Measurements from ENCODE around the gene LDLRAD4.

The LDLRAD4 gene

DNA sequence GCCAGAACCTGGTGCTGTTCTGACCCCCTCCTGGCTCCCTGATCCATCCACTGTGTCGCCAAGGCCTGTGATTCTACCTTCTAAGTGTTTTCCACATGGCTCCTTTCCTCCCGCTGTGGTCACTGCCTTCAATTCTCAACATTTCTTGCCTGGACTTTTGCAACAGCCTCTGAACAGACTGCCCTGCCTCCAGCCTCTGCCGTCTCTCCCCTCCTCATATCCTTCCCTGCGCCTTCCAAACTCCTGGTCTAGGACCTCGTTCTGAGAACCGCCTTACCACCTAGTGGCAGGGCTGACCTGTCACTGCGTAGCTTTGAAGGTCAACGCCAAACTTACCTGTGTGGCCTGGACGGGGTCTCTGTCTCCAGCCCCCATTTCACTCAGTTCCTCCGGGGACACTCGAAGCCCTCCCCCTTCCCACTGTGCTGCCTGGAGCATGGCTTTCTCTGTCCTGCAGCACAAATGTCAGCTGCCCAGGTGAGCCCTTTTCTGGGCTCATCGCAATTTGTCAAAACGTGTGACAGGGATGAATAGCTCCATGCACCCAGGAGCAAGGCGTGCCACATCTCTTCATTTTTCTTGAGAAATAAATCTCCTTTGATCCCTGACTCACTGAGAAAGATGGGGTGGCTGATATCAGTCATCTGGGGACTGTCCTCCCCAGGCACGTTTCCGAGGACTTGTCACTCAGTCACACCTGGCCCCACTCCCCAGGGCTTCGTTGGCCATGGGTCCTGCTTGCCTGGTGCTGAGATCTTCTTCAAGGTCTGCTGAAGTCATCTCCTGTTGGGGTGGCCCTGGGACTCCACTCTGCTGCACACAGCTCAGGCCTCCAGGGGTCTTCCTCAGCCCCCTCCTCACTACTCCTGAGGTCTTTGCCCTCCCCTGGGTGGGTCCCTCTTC is 46.7 kb downstream of the LDLRAD4 start:
- no peak for DNase-seq (ENCODE audit: low read depth, low spot score)

DNA sequence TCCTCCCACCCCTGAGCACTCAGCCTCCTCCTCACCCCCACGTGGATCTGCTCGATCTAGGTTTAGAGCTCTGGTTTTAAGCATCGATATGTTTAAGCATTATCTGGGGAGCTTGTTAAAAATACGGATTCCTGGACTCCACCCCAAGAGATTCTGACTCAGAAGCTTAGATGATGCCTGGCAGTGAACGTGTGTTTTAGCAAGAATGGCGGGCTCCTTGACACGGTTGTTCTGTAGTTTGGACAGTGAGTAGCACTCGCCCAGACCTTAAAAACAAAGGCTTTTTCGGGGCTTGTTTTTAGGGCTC is 47.3 kb downstream of the LDLRAD4 start:
- DNase-seq (ENCODE audit: low read depth, low spot score), result no peak

DNA sequence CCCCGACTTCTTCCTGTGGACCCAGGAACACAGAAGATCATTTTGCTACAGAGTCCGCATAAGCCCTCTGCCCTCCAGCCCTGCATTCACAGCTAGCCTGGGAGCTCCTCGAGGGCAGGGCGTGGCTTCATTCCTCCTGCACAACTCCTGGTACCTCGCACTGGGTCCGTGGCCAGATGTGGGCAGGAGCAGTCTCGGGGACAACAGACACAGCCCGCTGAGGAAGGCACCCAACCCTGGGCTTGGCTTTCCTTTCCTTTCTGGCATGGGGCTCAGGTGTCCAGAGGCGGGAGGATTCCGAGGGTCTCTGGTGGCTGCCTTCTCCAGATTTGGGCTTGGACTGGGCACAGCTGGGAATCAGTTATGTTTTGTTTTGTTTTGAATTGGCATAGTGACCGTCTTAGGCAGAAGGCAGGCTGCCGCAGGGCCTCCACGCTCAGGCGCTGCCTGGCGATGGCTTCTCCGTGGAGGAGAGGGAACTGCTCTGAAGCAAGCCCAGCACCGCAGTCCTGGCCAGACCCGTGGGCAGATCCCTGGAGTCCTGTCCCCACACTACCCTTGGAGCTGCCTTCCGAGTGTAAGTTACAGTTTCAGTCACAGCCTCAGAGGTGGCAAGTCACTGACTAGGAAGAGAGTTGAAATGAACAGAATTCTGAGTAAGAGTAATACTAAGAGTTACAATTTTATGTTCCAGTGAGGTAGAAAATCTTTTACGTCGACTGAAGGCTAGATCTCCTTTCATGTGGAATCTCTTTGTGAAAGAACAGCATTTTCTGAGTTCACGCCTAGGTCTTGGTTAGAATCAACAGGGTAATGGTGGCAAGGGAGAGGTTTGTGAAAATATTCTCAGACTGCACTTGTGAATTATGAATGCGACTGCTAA is 47.9 kb downstream of the LDLRAD4 start:
- peak; percentile 72 for DNase-seq (ENCODE audit: low read depth, low spot score)

DNA sequence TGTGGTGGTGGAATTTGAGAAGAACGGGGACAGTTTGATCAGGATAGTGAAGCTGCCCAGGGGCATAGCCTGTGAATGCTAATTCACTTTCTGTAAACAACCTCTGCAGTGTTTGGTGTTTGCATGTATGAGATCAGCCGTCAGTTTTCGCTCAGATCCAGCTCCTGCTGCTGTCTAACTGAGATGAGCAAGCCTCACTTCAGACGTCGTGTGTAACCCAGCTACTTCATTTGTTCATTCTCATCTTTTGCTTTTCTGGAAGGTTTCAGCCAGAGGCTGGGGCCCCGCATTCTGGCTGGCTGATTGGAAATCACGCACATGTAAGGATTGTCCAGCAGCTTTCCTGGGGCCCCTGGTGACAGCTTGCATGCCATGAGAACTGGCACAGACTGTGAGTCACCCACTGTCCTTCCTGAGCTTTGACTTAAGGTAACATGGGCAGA is 48.9 kb downstream of the LDLRAD4 start:
- DNase-seq (ENCODE audit: low read depth, low spot score), result peak; percentile 48

DNA sequence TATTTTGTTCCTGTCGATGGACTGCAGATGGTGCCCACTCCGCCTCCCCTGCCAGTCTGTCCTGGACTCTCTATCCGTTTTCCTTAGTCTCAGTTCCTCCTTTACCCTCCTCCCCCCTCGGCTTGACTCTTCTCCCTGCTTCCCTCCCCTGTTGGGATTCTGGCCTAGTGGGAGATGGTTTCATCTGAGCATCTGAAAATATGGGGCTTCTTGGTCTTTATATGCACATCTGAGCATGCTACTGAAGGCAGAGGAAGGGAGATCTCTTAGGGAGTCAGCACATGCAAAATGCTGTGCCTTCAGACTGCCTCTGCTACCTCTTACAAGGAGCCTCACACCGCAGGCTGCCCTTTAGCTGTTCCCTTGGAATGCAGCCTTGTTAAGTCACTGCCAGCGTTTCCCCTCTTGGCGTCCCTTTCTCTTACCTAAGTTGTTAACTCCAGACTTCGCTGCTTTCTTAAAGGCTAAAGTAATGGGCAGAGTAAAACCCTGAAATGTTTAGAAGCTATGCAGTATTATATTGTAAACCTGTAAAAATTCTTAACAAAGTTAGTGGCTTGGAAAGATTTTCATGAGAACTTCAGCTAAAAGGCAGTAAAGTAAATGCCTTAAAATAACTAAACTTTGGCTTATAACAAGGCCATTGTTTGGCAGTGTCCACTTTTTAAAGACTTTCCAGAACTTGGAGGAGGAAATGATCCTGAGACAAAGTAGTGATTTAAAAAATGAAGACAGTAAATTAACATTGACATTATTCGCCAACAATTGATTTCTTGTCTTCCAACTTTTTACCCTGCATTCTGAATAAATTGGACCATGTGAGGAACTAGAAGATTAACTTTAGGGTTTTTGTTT is 49.8 kb downstream of the LDLRAD4 start:
- DNase-seq (ENCODE audit: low read depth, low spot score), result peak; percentile 77

DNA sequence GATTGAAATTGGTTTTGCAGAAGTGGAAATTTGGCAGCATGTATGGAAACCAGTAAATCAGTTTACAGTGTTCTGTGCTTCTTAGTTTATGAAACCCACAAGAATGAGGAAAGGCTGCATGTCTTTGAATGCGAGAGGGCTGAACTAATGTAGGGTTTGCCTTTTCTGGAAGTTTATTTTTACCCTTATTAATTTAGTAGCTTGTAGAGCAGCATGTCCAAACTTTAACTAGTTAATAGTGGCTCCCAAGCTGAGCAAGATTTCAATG is 50.4 kb downstream of the LDLRAD4 start:
- DNase-seq (ENCODE audit: low read depth, low spot score), result no peak

DNA sequence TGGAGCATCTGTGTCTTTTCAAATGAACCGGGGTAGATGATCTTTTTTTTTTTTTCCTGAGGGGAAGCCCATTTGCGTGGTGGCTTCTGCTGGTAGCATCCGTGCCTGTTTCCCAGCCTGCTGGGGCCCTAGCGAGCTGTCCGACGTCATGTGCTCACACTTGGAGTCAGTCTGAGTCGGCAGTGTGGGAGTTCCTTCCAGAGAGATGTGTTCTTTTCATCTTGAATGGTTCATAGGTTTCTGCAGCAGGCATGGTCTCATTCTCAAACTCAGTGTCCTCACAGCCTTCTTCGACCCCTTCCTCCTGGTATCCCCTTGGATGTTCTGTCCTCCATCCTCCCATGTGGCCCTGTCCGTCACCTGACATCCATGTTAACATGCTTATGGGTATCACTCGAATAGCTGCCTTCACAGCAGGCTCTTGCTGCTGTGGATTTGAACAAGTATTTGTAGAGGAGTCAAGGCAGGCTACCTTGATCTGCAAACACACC is 51.0 kb downstream of the LDLRAD4 start:
- no peak for DNase-seq (ENCODE audit: low read depth, low spot score)

DNA sequence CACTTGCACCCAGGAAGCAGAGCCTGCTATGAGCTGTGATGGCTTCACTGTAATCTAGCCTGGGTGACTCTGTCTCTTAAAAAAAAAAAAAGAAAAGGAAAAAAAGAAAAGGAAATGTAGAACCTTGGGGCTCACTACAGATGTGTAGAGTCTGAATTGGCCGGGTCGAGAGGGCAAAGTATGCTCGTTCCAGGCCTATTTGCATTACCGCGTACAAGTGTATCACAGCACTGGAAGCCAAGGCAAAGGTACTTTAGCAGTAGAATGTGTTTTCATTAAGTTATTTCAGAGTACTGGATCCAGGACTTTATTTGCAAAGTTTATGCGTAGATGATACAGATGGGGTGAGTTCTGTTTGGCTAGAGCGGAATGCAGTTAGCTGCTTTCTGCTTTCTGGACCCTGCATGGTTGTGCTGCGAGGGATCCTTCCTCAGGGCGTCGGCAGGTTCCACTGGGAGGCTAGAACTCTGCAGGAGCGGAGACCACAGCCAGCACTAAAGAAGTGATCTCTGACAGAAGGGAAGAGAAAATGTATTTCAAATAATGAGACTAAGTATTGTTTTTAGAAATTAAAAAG is 51.8 kb downstream of the LDLRAD4 start:
- DNase-seq (ENCODE audit: low read depth, low spot score), result no peak

DNA sequence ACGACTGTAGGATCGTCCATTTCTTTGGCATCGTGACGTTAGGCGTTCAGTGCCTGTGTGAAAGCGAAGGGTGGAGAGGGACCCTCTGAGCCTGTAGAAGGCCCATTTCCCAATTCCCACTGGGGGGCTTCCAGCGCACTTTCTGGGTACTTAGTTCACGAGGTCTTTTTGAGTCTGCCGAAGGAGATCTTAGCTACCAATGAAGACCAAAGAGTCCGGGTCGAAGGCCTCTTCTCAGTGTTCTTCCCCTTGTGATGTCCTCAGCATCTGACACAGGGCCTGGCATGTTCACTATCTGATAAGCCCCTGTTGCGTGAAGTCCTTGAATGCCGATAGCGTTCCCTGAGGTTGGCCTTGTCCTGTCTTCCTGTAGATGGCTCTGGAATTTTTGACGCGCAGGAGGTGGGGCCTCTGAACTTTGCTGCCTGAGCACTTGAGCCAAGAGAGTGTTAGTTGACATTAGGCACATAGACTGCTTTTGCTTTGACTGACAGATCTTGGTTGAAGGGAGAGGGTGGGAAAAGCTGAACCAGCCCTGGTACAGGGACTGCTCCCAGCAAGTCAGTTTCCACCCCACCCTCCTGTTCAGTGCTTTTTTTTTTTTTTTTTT is 52.8 kb downstream of the LDLRAD4 start:
- DNase-seq (ENCODE audit: low read depth, low spot score), result peak; percentile 24

DNA sequence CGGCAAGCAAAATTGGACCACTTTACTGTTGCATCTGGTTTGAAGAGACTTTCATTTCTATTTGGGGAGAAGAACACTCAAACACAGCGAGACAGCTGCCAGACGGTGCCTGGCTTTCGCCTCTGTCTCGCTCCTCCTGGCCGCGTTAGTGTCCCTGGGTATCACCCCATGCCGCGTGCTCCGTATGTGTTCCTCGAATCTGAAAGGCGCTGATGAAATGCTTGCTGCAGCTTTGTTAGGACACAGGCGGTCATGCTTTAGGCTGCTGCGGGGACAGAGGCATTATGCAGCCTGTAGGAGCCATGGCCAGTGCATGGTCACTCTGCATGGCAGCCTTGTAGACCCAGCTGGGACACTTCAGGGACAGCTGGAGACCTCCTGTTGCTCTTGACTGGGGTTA is 53.9 kb downstream of the LDLRAD4 start:
- DNase-seq (ENCODE audit: low read depth, low spot score), result no peak

DNA sequence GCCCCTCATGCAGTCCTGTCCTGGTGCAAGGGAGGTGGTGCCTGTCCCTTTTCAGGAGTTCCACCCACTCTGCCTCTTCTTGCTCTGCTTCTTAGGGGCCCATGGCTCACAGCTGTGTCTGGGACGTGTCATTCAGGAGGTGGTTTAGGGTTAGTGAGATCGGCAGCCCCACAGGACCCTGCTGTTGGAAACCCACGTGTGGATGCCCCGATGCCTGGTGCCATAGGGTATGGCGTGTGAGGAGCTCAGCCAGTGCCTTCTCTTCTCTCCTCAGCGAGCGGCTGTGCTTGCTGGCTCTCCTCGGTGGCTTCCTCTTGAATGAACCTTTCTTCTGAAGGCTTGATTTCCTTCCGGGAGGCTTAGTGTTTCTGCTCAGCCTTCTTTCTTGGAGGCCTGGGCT is 55.2 kb downstream of the LDLRAD4 start:
- no peak for DNase-seq (ENCODE audit: low read depth, low spot score)

DNA sequence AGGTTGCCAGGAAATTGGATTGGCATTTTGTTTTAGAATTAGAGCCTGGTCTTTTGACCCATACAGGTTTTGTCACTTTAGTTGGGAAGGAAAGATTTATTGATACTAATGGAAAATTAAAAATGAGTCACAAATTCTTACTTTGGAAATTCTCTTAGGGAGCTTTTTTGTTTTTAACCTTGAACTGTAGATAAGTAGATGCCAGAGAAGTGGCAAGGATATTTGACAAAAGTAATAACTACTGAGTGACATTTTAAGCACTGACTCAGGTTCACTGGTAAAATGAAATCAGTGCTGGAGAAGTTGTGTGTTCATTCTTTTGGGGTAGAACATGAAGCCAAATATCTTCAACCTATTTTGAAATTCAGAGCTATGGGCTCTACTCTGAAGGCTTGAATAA is 56.5 kb downstream of the LDLRAD4 start:
- DNase-seq (ENCODE audit: low read depth, low spot score), result no peak

DNA sequence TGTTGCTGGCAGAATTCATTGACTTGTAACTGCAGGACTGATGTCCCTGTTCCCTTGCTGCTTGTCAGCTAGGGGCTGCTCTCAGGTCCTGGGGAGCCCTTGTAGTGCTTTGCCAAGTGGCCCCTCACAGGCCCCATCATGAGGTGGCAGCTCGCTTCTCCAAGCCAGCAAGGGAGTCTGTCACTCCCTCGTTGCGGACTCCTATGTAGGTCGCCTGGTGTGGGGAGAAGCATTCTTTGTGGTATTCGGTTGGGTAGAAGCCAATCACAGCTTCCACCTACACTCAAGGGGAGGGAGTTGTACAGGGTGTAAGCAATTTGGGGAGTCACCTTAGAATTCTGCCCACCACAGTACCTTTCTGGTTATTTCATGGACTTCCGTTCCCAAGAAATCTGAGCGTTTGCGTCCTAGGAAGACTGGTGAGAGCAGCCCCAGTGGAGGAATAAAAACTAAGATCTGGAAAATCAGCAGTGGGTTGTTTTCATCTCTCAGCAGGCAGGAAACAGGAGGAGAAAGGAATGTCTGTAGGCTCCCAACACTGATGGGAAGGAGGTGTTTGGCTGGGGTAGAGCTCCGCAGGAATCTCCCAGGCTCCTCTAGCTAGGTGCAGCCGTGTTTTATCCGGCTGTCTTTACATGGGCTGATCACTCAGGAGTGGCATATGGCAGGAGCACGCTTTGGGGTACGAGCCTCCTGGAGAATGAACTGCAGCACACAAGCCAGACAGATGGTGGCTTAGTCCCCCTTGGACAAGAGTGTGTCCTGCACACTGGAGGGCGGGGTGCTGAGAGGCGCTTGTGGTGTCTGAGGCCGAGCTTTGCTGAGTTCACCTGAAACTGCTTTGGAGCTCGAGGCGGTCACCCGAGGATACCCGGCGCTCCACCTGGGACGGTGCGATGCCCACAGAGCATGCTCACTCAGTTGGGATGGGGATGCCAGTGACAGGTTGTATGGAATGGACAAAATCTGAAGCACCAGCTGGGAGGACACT is 58.3 kb downstream of the LDLRAD4 start:
- no peak for DNase-seq (ENCODE audit: low read depth, low spot score)

DNA sequence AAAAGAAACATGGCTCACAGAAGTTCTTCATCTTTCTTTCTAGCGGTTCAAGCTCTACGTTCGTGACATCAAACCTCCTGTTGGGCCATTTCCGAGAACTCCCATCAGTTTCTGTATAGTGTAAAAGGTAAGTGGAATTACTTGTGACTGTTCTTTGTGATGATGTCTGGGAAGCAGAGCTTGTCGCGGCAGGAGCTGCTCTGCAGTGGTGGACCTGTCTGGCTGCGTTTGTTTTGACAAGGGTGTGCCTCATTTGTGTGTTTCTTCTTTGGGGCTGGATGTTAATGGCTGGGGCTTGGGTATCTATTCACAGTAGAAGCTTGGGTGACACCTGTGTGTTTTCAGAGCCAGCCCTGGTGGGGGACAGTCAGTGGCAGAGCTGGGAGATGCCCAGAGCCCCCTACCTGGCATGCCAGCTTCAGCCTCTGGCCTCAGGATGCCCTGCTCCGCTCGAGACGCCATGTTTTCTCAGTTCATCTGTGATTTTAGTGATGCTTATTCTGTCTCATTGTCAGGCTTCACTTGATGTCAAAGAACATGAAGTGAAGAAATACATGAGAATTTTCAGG is 59.6 kb downstream of the LDLRAD4 start:
- no peak for DNase-seq (ENCODE audit: low read depth, low spot score)

DNA sequence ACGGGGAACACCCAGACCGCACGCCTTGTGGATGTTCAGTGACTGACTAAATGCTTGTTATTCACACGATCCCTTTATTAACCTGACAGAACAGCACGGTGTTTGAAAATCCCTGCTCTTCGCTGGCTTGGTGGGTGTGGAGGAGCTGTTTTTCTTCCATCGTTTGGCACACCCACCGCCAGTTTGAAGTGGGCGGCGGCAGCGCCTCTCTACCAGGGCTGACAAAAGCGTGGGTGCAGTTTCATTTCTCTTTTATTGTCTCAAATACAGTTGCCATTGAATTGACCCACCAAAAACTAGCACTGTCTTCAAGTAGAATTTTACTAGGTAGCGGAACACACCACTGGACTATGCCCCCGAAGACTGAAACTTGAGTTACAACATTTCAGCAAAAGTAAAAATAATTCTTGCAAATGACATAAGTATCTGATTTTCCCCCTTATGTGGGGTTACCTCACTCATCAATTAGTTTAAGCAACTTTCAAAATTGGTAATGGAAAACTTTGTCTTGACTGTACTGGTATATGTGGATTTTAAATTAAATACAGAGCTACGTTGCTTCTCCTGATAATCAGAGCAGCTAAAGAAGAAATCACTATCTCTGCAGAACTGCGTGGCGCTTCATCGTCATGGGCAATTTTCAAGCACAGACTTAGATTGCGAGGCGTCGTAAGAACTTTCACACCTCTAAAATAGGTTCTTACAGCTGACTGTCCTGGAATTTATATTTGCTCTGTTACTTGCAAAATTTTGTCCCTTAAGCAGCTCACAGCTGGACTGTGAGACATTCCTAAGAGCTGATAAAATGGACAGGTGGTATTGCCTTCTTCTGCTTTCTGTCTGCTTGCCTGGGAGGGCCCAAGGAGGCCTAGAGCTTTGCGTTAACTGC is 60.9 kb downstream of the LDLRAD4 start:
- DNase-seq (ENCODE audit: low read depth, low spot score), result no peak

DNA sequence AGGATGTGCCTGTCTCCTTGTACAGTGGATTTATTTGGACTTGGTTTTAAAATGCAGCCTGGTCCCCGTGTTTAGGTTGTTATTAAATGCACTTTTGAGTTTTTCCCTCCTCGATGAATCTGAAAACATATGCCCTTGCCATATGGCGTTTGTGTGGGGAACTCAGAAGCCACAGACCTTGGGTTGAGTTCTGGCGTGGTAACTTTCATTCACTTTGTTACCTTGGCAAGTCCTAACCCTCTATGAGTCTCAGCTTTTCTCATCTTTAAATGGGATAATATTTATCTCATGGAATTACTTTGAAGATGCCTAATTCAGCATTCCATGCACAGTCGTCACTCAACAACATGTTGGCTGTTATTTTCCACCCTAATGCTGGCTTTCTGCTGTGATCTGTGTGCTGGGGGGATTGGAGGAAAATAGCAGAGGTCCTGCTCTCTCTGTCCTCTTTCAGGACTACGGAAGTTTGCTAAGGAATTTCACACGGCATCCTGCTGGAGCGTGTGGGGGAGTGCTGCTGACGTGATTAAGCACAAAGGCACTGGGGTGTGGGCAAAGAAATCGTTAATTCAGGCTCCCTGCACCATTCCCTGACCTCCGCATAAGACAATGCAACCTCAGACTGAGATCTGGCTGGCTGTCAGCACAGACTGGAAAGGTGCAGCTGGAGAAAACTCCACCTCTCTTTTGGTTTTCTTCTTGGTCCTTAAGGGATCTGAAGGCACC is 61.7 kb downstream of the LDLRAD4 start:
- DNase-seq (ENCODE audit: low read depth, low spot score), result peak; percentile 60

DNA sequence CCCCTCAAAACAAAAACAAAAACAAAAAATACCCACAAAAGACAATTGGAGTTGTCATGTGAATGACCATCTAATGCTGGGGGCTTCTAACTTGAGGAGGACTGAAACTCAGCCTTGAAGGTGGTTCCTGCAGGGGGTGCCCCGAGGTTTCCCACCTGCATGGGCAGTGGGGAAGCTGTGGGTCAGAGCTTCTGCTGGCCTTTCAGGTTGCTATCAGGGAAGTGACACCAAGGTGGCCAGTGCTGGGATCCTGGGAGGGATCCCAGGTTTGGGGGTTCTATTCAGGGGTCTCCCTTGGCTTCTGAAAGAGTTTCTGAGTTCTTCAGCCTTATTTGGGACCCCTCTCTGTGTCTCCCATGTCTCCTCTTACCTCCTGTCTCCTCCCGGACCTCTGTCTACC is 62.8 kb downstream of the LDLRAD4 start:
- DNase-seq (ENCODE audit: low read depth, low spot score), result no peak

DNA sequence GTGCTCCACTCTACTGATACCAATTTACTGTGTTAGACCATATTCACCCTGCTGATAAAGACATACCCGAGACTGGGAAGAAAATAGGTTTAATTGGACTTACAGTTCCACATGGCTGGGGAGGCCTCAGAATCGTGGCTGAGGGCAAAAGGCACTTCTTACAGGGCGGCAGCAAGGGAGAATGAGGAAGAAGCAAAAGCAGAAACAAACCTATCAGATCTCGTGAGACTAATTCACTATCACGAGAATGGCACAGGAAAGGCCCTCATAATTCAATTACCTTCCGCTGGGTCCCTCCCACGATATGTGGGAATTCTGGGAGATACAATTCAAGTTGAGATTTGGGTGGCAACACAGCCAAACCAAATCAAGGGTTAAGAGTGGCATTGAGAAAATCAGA is 65.2 kb downstream of the LDLRAD4 start:
- DNase-seq (ENCODE audit: low read depth, low spot score), result no peak
